Measurements from ENCODE around the gene KCNG2.
"Not testable (repeated sequence)": the region's sequence is repeated elsewhere in the genome, so short reads cannot be mapped to it uniquely, and the experiment has no call there.

Gene KCNG2

GRCh38 chr18:79797518-79798345 is at the start of gene KCNG2:
Gene KCNG2, plus strand, starts transcription at chr18:79797938. Its CDS starts 65,730 bp downstream, at chr18:79863668.
- DNase-seq (ENCODE audit: low read depth) = peak; percentile 19

- no peak for DNase-seq (ENCODE audit: low read depth)
Measured at GRCh38 chr18:79748321-79749180, 49.2 kb upstream of the KCNG2 start.

GRCh38 chr18:79749251-79750191 is 48.2 kb upstream of the KCNG2 start:
- DNase-seq (ENCODE audit: low read depth) = no peak

GRCh38 chr18:79750980-79751571 is 46.7 kb upstream of the KCNG2 start:
- DNase-seq (ENCODE audit: low read depth) = no peak

GRCh38 chr18:79751918-79752578 is 45.7 kb upstream of the KCNG2 start:
- not testable (repeated sequence) for DNase-seq (ENCODE audit: low read depth)

- DNase-seq (ENCODE audit: low read depth) = not testable (repeated sequence)
Measured at GRCh38 chr18:79752946-79753345, 44.8 kb upstream of the KCNG2 start.

GRCh38 chr18:79753391-79753851 is 44.3 kb upstream of the KCNG2 start:
- DNase-seq (ENCODE audit: low read depth) = no peak

- no peak for DNase-seq (ENCODE audit: low read depth)
Measured at GRCh38 chr18:79754022-79754761, 43.5 kb upstream of the KCNG2 start.

GRCh38 chr18:79754831-79755351 is 42.8 kb upstream of the KCNG2 start:
- no peak for DNase-seq (ENCODE audit: low read depth)

GRCh38 chr18:79755496-79756142 is 42.1 kb upstream of the KCNG2 start:
- DNase-seq (ENCODE audit: low read depth) = no peak

GRCh38 chr18:79756143-79756500 is 41.6 kb upstream of the KCNG2 start:
- no peak for DNase-seq (ENCODE audit: low read depth)

- DNase-seq (ENCODE audit: low read depth) = no peak
Measured at GRCh38 chr18:79756826-79757225, 40.9 kb upstream of the KCNG2 start.

GRCh38 chr18:79760348-79760747 is 37.4 kb upstream of the KCNG2 start:
- no peak for DNase-seq (ENCODE audit: low read depth)

GRCh38 chr18:79760881-79761280 is 36.9 kb upstream of the KCNG2 start:
- DNase-seq (ENCODE audit: low read depth) = no peak

- no peak for DNase-seq (ENCODE audit: low read depth)
Measured at GRCh38 chr18:79763407-79763806, 34.3 kb upstream of the KCNG2 start.

- no peak for DNase-seq (ENCODE audit: low read depth)
Measured at GRCh38 chr18:79764131-79764530, 33.6 kb upstream of the KCNG2 start.

GRCh38 chr18:79765491-79766245 is 32.1 kb upstream of the KCNG2 start:
- DNase-seq (ENCODE audit: low read depth) = peak; percentile 52

- no peak for DNase-seq (ENCODE audit: low read depth)
Measured at GRCh38 chr18:79766308-79766707, 31.4 kb upstream of the KCNG2 start.

- no peak for DNase-seq (ENCODE audit: low read depth)
Measured at GRCh38 chr18:79768745-79769144, 29.0 kb upstream of the KCNG2 start.

Measured in fibroblast of gingiva (primary cell).